Neuronal stem cell (in vitro differentiated cells): ENCODE results near the gene PDK2.
A peak's percentile ranks its signal among the peaks of the same experiment; 100 is the strongest.

Experiments used
- DNase-seq: peaks from one replicate; pipeline ENCODE4 v3.0.0-alpha.2; 2013; ENCODE audit warnings: low spot score
- H2AFZ ChIP-seq: one replicate; pipeline ENCODE4 v1.6.1; 2013; ENCODE audit warnings: mild to moderate bottlenecking, low read length, inconsistent platforms
- H2AK5ac ChIP-seq: 2 replicates; pipeline ENCODE4 v1.6.1; 2013; ENCODE audit warnings: low read depth, mild to moderate bottlenecking, inconsistent platforms, low read length, moderate library complexity, mixed read lengths
- H2BK120ac ChIP-seq: 2 replicates; pipeline ENCODE4 v1.6.1; 2013; ENCODE audit warnings: low read depth, mild to moderate bottlenecking, inconsistent platforms, low read length, moderate library complexity, mixed read lengths
- H2BK12ac ChIP-seq: one replicate; pipeline ENCODE4 v1.6.1; 2013; ENCODE audit warnings: low read length, inconsistent platforms
- H2BK15ac ChIP-seq: 2 replicates; pipeline ENCODE4 v1.6.1; 2013; ENCODE audit warnings: mild to moderate bottlenecking, low read length, inconsistent platforms, mixed read lengths
- H2BK5ac ChIP-seq: one replicate; pipeline ENCODE4 v1.6.1; 2013; ENCODE audit warnings: inconsistent platforms, mild to moderate bottlenecking, low read length, moderate library complexity
- H3K14ac ChIP-seq: one replicate; pipeline ENCODE4 v1.6.1; 2013; ENCODE audit warnings: low read length, inconsistent platforms
- H3K18ac ChIP-seq: 2 replicates; pipeline ENCODE4 v1.6.1; 2013; ENCODE audit warnings: low read length, inconsistent platforms
- H3K23ac ChIP-seq: 2 replicates; pipeline ENCODE4 v1.6.1; 2013; ENCODE audit warnings: low read depth, mild to moderate bottlenecking, mixed read lengths, low read length, inconsistent platforms; ENCODE audit not compliant: poor library complexity
- H3K27ac ChIP-seq: replicated peaks from 3 replicates; pipeline ENCODE4 v1.5.1; 2013; ENCODE audit warnings: low read length, inconsistent platforms
- H3K27me3 ChIP-seq, 3 experiments: 2 replicates each; pipeline ENCODE4 v1.6.1; 2013; ENCODE audit warnings: low read length in 3 of 3, mild to moderate bottlenecking in 2 of 3, inconsistent platforms in 1 of 3, low read depth in 1 of 3, mixed read lengths in 1 of 3, moderate library complexity in 1 of 3; ENCODE audit not compliant: control insufficient read depth in 3 of 3, insufficient read depth in 3 of 3
- H3K36me3 ChIP-seq, 2 donors: replicated peaks in 1 of 2; 2 replicates each; pipeline ENCODE4 v1.6.1; 2013; ENCODE audit warnings: low read length in 2 of 2; ENCODE audit not compliant: control insufficient read depth in 2 of 2, insufficient read depth in 2 of 2
- H3K4ac ChIP-seq: 2 replicates; pipeline ENCODE4 v1.6.1; 2013; ENCODE audit warnings: inconsistent platforms, mild to moderate bottlenecking, low read length, moderate library complexity
- H3K4me1 ChIP-seq, 2 donors: 1 replicate in 1 of 2; 2 replicates in 1 of 2; pipeline ENCODE4 v1.6.1; 2013; ENCODE audit warnings: low read length in 2 of 2, low read depth in 1 of 2; ENCODE audit not compliant: control insufficient read depth in 2 of 2, insufficient read depth in 1 of 2
- H3K4me2 ChIP-seq: one replicate; pipeline ENCODE4 v1.6.1; 2013; ENCODE audit warnings: mild to moderate bottlenecking, low read length, inconsistent platforms; ENCODE audit not compliant: insufficient read depth, poor library complexity, severe bottlenecking
- H3K4me3 ChIP-seq, 2 donors: 2 replicates each; pipeline ENCODE4 v1.5.1; 2013; ENCODE audit warnings: low read length in 2 of 2, mild to moderate bottlenecking in 2 of 2, inconsistent platforms in 1 of 2, moderate library complexity in 1 of 2
- H3K79me1 ChIP-seq: one replicate; pipeline ENCODE4 v1.6.1; 2013; ENCODE audit warnings: low read depth, mild to moderate bottlenecking, inconsistent platforms, low read length, moderate library complexity
- H3K9ac ChIP-seq: one replicate; pipeline ENCODE4 v1.6.1; 2013; ENCODE audit warnings: mild to moderate bottlenecking, low read depth, low read length, inconsistent platforms; ENCODE audit not compliant: poor library complexity
- H3K9me3 ChIP-seq, 2 donors: replicated peaks in 1 of 2; 2 replicates each; pipeline versions ENCODE3 to v1.6.1; 2013; ENCODE audit warnings: low read length in 2 of 2, mild to moderate bottlenecking in 2 of 2, inconsistent platforms in 1 of 2, low read depth in 1 of 2, mixed read lengths in 1 of 2, moderate library complexity in 1 of 2; ENCODE audit not compliant: control insufficient read depth in 2 of 2, insufficient read depth in 1 of 2
- H4K8ac ChIP-seq: one replicate; pipeline ENCODE4 v1.6.1; 2013; ENCODE audit warnings: low read depth, mild to moderate bottlenecking, inconsistent platforms, low read length, moderate library complexity
- H4K91ac ChIP-seq: one replicate; pipeline ENCODE4 v1.6.1; 2013; ENCODE audit warnings: low read length, low read depth, mild to moderate bottlenecking, inconsistent platforms; ENCODE audit not compliant: poor library complexity
- WGBS, 2 donors: extraction: QIAGEN DNeasy Blood & Tissue Kit; methylation state at CpG; one replicate each; pipeline ENCODE4 v1.1.7; 2013; ENCODE audit warnings: missing lambda C conversion rate in 2 of 2, mixed read lengths in 1 of 2; ENCODE audit not compliant: insufficient read length in 2 of 2, insufficient replicate concordance in 1 of 2; ENCODE audit errors: extremely low coverage in 2 of 2; 5-methylcytosine and 5-hydroxymethylcytosine counted together

Gene PDK2

GRCh38 chr17:50087246-50087911 lies 7.8 kb upstream of the PDK2 start:
- Histone ChIP-seq H3K18ac (peak overlapping the region; percentile 89), H3K4me3 (no peak overlapping the region), H2AK5ac (peak overlapping the region; percentile 92), H3K9ac (no peak overlapping the region), H3K4me2 (no peak overlapping the region), H3K27ac (no peak overlapping the region), H2BK12ac (peak overlapping the region; percentile 30), H2BK5ac (peak overlapping the region; percentile 68), H3K27me3 (peaks cover 0 to 3% (median 0%) of the 10 kb centered on the region in 3 experiments), H3K9me3 (no peaks in the 10 kb centered on the region), H3K4ac (no peak overlapping the region), H4K8ac (no peak overlapping the region), H2BK15ac (peak overlapping the region; percentile 67), H3K14ac (peak overlapping the region; percentile 82), H3K4me1 (no peaks in the 10 kb centered on the region), H3K36me3 (no peaks in the 10 kb centered on the region), H3K23ac (no peak overlapping the region), H4K91ac (no peak overlapping the region), H2AFZ (peak overlapping the region; percentile 69), H2BK120ac (no peak overlapping the region), H3K79me1 (no peaks in the 10 kb centered on the region)
- peak; percentile 68 for DNase-seq
- WGBS, 2 donors = no CpG with 5 or more reads among the region's 10 CpGs

GRCh38 chr17:50087912-50088405 lies 7.2 kb upstream of the PDK2 start:
- no CpG with 5 or more reads among the region's 19 CpGs for WGBS, 2 donors
- Histone ChIP-seq H4K8ac (no peak overlapping the region), H3K36me3 (no peaks in the 10 kb centered on the region), H3K79me1 (no peaks in the 10 kb centered on the region), H2AFZ (peak overlapping the region; percentile 69), H3K14ac (peak overlapping the region; percentile 82), H3K27ac (no peak overlapping the region), H2BK5ac (peak overlapping the region; percentile 68), H3K18ac (peak overlapping the region; percentile 89), H3K4me3 (no peak overlapping the region), H3K27me3 (peaks cover 0 to 3% (median 0%) of the 10 kb centered on the region in 3 experiments), H3K4ac (no peak overlapping the region), H3K9me3 (no peaks in the 10 kb centered on the region), H2AK5ac (peak overlapping the region; percentile 92), H3K9ac (no peak overlapping the region), H3K4me2 (no peak overlapping the region), H2BK12ac (peak overlapping the region; percentile 30), H3K23ac (no peak overlapping the region), H4K91ac (no peak overlapping the region), H2BK15ac (peak overlapping the region; percentile 67), H3K4me1 (no peaks in the 10 kb centered on the region), H2BK120ac (no peak overlapping the region)
- no peak for DNase-seq

- WGBS, 2 donors = no CpG with 5 or more reads among the region's 25 CpGs
- Histone ChIP-seq H3K27ac (no peak overlapping the region), H4K8ac (peak overlapping the region; percentile 72), H3K9me3 (no peaks in the 10 kb centered on the region), H3K9ac (peak overlapping the region; percentile 50), H3K79me1 (no peaks in the 10 kb centered on the region), H2BK12ac (no peak overlapping the region), H3K18ac (peak overlapping the region; percentile 70), H3K4me1 (no peaks in the 10 kb centered on the region), H3K4me2 (no peak overlapping the region), H3K36me3 (no peaks in the 10 kb centered on the region), H2BK120ac (no peak overlapping the region), H2AFZ (peak overlapping the region; percentile 36), H3K4me3 (no peak overlapping the region), H3K14ac (peak overlapping the region; percentile 31), H2BK5ac (no peak overlapping the region), H3K4ac (no peak overlapping the region), H3K23ac (peak overlapping the region; percentile 8), H2BK15ac (peak overlapping the region; percentile 83), H3K27me3 (peaks cover 0 to 7% (median 0%) of the 10 kb centered on the region in 3 experiments), H2AK5ac (peak overlapping the region; percentile 7), H4K91ac (no peak overlapping the region)
- DNase-seq = no peak
Observed at GRCh38 chr17:50088952-50089825, 6.0 kb upstream of the PDK2 start.

GRCh38 chr17:50090071-50090470 lies 5.1 kb upstream of the PDK2 start:
- DNase-seq = no peak
- no peak overlapping the region for H3K27ac ChIP-seq
- H3K27me3 ChIP-seq = peaks cover 0 to 7% (median 0%) of the 10 kb centered on the region in 3 experiments
- no peaks in the 10 kb centered on the region for H3K79me1 ChIP-seq
- H2AK5ac ChIP-seq = no peak overlapping the region
- H2BK5ac ChIP-seq = no peak overlapping the region
- peak overlapping the region; percentile 36 for H2AFZ ChIP-seq
- peak overlapping the region; percentile 54 for H2BK15ac ChIP-seq
- H3K9ac ChIP-seq = no peak overlapping the region
- peaks cover 0 to 3% of the 10 kb centered on the region in 2 donors for H3K4me1 ChIP-seq
- H3K14ac ChIP-seq = no peak overlapping the region
- H2BK12ac ChIP-seq = no peak overlapping the region
- no peak overlapping the region for H4K91ac ChIP-seq
- whole genome bisulfite sequencing, 2 donors = no CpG with 5 or more reads among the region's 6 CpGs
- H3K18ac ChIP-seq = no peak overlapping the region
- no peak overlapping the region for H3K4ac ChIP-seq
- peak overlapping the region; percentile 8 for H3K23ac ChIP-seq
- H4K8ac ChIP-seq = no peak overlapping the region
- no peaks in the 10 kb centered on the region for H3K36me3 ChIP-seq
- no peaks in the 10 kb centered on the region for H3K9me3 ChIP-seq
- no peak overlapping the region for H3K4me3 ChIP-seq
- no peak overlapping the region for H2BK120ac ChIP-seq
- H3K4me2 ChIP-seq = no peak overlapping the region
